GM12878 (cell line): ENCODE measurements around the gene CLMP.

Source experiments
- CTCF ChIP-seq, 3 experiments: IDR thresholded peaks in 2 of 3; conservative IDR thresholded peaks in 1 of 3; 2 replicates each; pipeline ENCODE4 v1.5.1; 2011; ENCODE audit warnings: low read depth in 3 of 3, low read length in 3 of 3, mild to moderate bottlenecking in 3 of 3, control low read depth in 2 of 3, moderate library complexity in 2 of 3, inconsistent platforms in 1 of 3, mixed read lengths in 1 of 3; ENCODE audit not compliant: control insufficient read depth in 2 of 3, insufficient read depth in 1 of 3; ENCODE audit errors: extremely low read depth in 1 of 3
- HSF1 ChIP-seq: fragments of 150-350 bp; IDR thresholded peaks from 2 replicates; pipeline ENCODE4 v1.6.1; 2014; ENCODE audit warnings: mild to moderate bottlenecking, low read depth, low read length
- JUNB ChIP-seq: IDR thresholded peaks from 2 replicates; pipeline ENCODE4 v1.6.1; 2016; ENCODE audit warnings: antibody characterized with exemption, mild to moderate bottlenecking

- TF ChIP-seq HSF1 (no peak), JUNB (no peak), CTCF (IDR thresholded peaks at IDR 0.05 in 2 of 3, conservative IDR thresholded peaks at IDR 0.05 in 1 of 3; ENCODE audit: control insufficient read depth in 2 of 3, extremely low read depth in 1 of 3, insufficient read depth in 1 of 3, low read depth in 3 of 3, low read length in 3 of 3) (no peak)
Observed at GRCh38 chr11:123174196-123175183, 20.6 kb downstream of the CLMP start.
